Right lobe of liver (tissue), 4 donors: ENCODE results near the gene ESPL1.

ENCODE experiments used
- POLR2A ChIP-seq: fragments of 450-650 bp; IDR thresholded peaks from one replicate; pipeline ENCODE4 v1.6.1; 2017; ENCODE audit warnings: antibody characterized with exemption, mild to moderate bottlenecking
- TF ChIP-seq, protein P1 (sequence below), 4 donors: fragments of 200-600 bp in 3 of 4; fragments of 450-650 bp in 1 of 4; IDR thresholded peaks; one replicate each; pipeline versions ENCODE4 v1.5.1 to v1.8.0; 2016 to 2022; ENCODE audit warnings: antibody characterized with exemption in 4 of 4, mild to moderate bottlenecking in 2 of 4
- donor health status: DM: no; HTN: no; CAD: no.
- donor health status: DM: no; HTN: no; CAD: no.
- donor health status: DM: no; HTN: yes; CAD: no.

DNA sequence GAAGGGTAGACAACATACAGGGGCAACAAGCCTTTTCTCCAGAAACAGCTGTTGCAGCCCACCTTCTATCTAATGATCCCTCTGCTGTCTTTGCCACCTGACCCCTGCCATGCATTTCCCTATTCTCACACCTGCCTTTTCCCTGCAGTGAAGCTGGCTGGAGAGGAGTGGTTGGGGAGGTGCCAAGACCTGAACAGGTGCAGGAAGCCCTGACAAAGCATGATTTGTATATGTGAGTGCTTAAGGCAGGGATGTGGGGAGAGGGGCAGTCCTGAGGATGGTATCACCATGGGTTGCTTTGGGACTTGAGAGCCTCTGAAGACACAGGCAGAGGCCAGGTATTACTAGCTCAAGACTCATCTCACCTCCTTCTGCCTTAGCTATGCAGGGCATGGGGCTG, 24.3 kb downstream of the ESPL1 start:
- TF ChIP-seq, protein P1, sequence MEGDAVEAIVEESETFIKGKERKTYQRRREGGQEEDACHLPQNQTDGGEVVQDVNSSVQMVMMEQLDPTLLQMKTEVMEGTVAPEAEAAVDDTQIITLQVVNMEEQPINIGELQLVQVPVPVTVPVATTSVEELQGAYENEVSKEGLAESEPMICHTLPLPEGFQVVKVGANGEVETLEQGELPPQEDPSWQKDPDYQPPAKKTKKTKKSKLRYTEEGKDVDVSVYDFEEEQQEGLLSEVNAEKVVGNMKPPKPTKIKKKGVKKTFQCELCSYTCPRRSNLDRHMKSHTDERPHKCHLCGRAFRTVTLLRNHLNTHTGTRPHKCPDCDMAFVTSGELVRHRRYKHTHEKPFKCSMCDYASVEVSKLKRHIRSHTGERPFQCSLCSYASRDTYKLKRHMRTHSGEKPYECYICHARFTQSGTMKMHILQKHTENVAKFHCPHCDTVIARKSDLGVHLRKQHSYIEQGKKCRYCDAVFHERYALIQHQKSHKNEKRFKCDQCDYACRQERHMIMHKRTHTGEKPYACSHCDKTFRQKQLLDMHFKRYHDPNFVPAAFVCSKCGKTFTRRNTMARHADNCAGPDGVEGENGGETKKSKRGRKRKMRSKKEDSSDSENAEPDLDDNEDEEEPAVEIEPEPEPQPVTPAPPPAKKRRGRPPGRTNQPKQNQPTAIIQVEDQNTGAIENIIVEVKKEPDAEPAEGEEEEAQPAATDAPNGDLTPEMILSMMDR (IDR thresholded peaks at IDR 0.05), result no peak
- no peak for TF ChIP-seq POLR2A
